GM23248 (cell line): ENCODE results near the gene KCTD12.

Source experiments
- EZH2 ChIP-seq: fragments of 200-600 bp; sonication (generic); IDR thresholded peaks from 2 replicates; pipeline ENCODE4 v1.6.1; 2018; ENCODE audit warnings: antibody characterized with exemption, mild to moderate bottlenecking; ENCODE audit not compliant: insufficient read depth, poor library complexity, severe bottlenecking
- EZH2phosphoT487 ChIP-seq: fragments of 200-600 bp; sonication (generic); IDR thresholded peaks from 2 replicates; pipeline ENCODE4 v1.6.1; 2018; ENCODE audit warnings: antibody characterized with exemption, moderate library complexity, mild to moderate bottlenecking, low read depth; ENCODE audit not compliant: insufficient read depth

DNA sequence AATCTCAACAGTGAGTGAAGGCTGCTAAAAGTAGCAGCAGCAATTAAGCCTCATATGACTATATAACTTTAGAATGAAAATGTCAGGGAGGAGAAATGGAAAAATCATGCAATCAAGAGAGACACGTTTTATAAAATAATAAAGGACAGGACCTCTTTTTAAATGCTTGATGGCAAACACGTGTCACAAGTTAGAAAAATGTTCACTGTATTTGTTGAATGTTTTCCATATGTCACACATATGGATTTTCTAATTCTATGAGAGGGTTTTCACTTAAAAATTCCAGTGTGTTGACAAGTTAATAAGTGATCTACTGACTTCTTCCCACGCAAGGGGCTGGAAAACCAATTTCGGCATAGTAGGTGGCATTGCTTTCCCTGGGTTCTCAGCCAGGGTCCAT is 27.7 kb upstream of the KCTD12 start:
- TF ChIP-seq EZH2phosphoT487: no peak
- no peak for TF ChIP-seq EZH2
